ENCODE measurements around the gene ETV3L.

- TF ChIP-seq, protein P1, sequence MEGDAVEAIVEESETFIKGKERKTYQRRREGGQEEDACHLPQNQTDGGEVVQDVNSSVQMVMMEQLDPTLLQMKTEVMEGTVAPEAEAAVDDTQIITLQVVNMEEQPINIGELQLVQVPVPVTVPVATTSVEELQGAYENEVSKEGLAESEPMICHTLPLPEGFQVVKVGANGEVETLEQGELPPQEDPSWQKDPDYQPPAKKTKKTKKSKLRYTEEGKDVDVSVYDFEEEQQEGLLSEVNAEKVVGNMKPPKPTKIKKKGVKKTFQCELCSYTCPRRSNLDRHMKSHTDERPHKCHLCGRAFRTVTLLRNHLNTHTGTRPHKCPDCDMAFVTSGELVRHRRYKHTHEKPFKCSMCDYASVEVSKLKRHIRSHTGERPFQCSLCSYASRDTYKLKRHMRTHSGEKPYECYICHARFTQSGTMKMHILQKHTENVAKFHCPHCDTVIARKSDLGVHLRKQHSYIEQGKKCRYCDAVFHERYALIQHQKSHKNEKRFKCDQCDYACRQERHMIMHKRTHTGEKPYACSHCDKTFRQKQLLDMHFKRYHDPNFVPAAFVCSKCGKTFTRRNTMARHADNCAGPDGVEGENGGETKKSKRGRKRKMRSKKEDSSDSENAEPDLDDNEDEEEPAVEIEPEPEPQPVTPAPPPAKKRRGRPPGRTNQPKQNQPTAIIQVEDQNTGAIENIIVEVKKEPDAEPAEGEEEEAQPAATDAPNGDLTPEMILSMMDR (IDR thresholded peaks at IDR 0.05 in 8 of 11, conservative IDR thresholded peaks at IDR 0.05 in 3 of 11): no peak
- no peak for TF ChIP-seq POLR2AphosphoS5 (IDR thresholded peaks at IDR 0.05)
These were observed 18.0 kb upstream of the ETV3L start for GRCh38 chr1:157117527-157118057.

Measured in spleen (tissue), 7 donors.